PC-3 (cell line): ENCODE data around the gene KDR. TPM values are rescaled to one million over a fixed set of nuclear protein-coding genes. Genes with fewer than 3 reads are reported as not detected.

ENCODE experiments used
- ATAC-seq: fragments of 200-7000 bp; cut with Tn5 transposase; 2 replicates; pipeline ENCODE4 v1.9.1; 2020; ENCODE audit warnings: mild to moderate bottlenecking, moderate library complexity
- BruUV-seq: library from RNA; stranded (reverse); fragments of 400-500 nt; replicated peaks from 2 replicates; lab custom pipeline; 2021; lab: Mats Ljungman, UMichigan
- CTCF ChIA-PET: fragments of 300-600 bp; sonication (Branson Sonifier 250); formaldehyde crosslinking; loops from one replicate; lab custom pipeline; 2022; ENCODE audit warnings: antibody characterized with exemption; lab: Charles Lee
- POLR2A ChIA-PET: fragments of 300-600 bp; sonication (Branson Sonifier 250); formaldehyde crosslinking; loops from one replicate; lab custom pipeline; 2022; ENCODE audit warnings: antibody characterized with exemption; ENCODE audit not compliant: unreplicated experiment; lab: Charles Lee
- DNase-seq: peaks from one replicate; pipeline ENCODE4 v3.0.0-alpha.2; 2015
- H2AFZ ChIP-seq: fragments of 300-600 bp; sonication (generic); 2 replicates; pipeline ENCODE4 v1.6.0; 2016; ENCODE audit warnings: antibody characterized with exemption, low read length
- H3F3A ChIP-seq: fragments of 300-600 bp; sonication (generic); one replicate; pipeline ENCODE4 v1.6.0; 2017; ENCODE audit warnings: antibody characterized with exemption, low read length, control low read depth, mild to moderate bottlenecking; ENCODE audit not compliant: unreplicated experiment
- H3K27ac ChIP-seq: fragments of 300-600 bp; sonication (generic); 2 replicates; pipeline ENCODE4 v1.5.1; 2016; ENCODE audit warnings: mild to moderate bottlenecking, low read length
- H3K27me3 ChIP-seq: fragments of 300-600 bp; sonication (generic); 2 replicates; pipeline ENCODE4 v1.6.1; 2016; ENCODE audit warnings: low read length, mixed read lengths
- H3K36me3 ChIP-seq: fragments of 300-600 bp; sonication (generic); 2 replicates; pipeline ENCODE4 v1.6.1; 2016; ENCODE audit warnings: low read depth, mixed run types, low read length, mixed read lengths
- H3K4me1 ChIP-seq: fragments of 300-600 bp; sonication (generic); 2 replicates; pipeline ENCODE4 v1.5.1; 2016; ENCODE audit warnings: low read length; ENCODE audit not compliant: insufficient read depth
- H3K4me2 ChIP-seq: fragments of 300-600 bp; sonication (generic); 2 replicates; pipeline ENCODE4 v1.6.0; 2016; ENCODE audit warnings: low read length
- H3K4me3 ChIP-seq: fragments of 300-600 bp; sonication (generic); 2 replicates; pipeline ENCODE4 v1.5.1; 2016; ENCODE audit warnings: mild to moderate bottlenecking, low read length, mixed read lengths
- H3K79me2 ChIP-seq: fragments of 300-600 bp; sonication (generic); 2 replicates; pipeline ENCODE4 v1.6.1; 2017; ENCODE audit warnings: low read length, mixed read lengths
- H3K9ac ChIP-seq: fragments of 300-600 bp; sonication (generic); 2 replicates; pipeline ENCODE4 v1.6.0; 2016; ENCODE audit warnings: mild to moderate bottlenecking, low read length
- H3K9me2 ChIP-seq: fragments of 300-600 bp; sonication (generic); replicated peaks from 2 replicates; pipeline ENCODE4 v1.6.1; 2016; ENCODE audit warnings: mixed run types, low read length, mixed read lengths
- H3K9me3 ChIP-seq: fragments of 300-600 bp; sonication (generic); 2 replicates; pipeline ENCODE4 v1.6.1; 2016; ENCODE audit warnings: low read length, mixed read lengths
- H4K20me1 ChIP-seq: fragments of 300-600 bp; sonication (generic); 2 replicates; pipeline ENCODE4 v1.6.1; 2016; ENCODE audit warnings: low read length, mixed read lengths
- CTCF ChIP-seq: fragments of 300-600 bp; sonication (generic); conservative IDR thresholded peaks from 2 replicates; pipeline ENCODE4 v1.5.1; 2017; ENCODE audit warnings: antibody characterized with exemption, low read depth, mild to moderate bottlenecking, low read length
- EZH2 ChIP-seq: fragments of 300-600 bp; sonication (generic); IDR thresholded peaks from one replicate; pipeline ENCODE4 v1.6.1; 2017; ENCODE audit warnings: antibody characterized with exemption, mild to moderate bottlenecking, low read length; ENCODE audit not compliant: unreplicated experiment
- EZH2phosphoT487 ChIP-seq: fragments of 300-600 bp; sonication (generic); IDR thresholded peaks from 2 replicates; pipeline ENCODE4 v1.6.1; 2018; ENCODE audit warnings: mild to moderate bottlenecking, antibody characterized with exemption, low read length, borderline replicate concordance
- intact Hi-C: fragments of 100-400 bp; cut with micrococcal nuclease; formaldehyde crosslinking; loops from 2 replicates; pipeline ENCODE4 v1.9.0; 2023
- total RNA-seq: library from RNA; depleted of rRNA; stranded (reverse); fragments of >200 nt; gene quantifications from 2 replicates; pipeline ENCODE4 v1.2.3, GENCODE V29; 2014

Gene KDR
- total RNA-seq, 1 experiment from 2014 or later, result 0.66 TPM

GRCh38 chr4:55169352-55169961, 44.1 kb upstream of the KDR start:
- H3K27ac ChIP-seq, result peak overlapping the region; percentile 67
- H2AFZ ChIP-seq, result peak overlapping the region; percentile 83
- POLR2A ChIA-PET, result interaction anchor here (0.6 to 0.7 kb wide), 2 partner anchors 19 to 46 kb away, joined by 3 to 4 read pairs; no protein-coding TSS in a partner anchor
- intact Hi-C loops, result no loop called here
- peaks cover 45% of the 10 kb centered on the region for H3K4me1 ChIP-seq
- ATAC-seq, result peak; percentile 83
- no peaks in the 10 kb centered on the region for H3K36me3 ChIP-seq
- peak overlapping the region; percentile 24; the same call in 1 of the 2 replicates for H3K9ac ChIP-seq
- no peaks in the 10 kb centered on the region for H3K79me2 ChIP-seq
- H4K20me1 ChIP-seq, result no peaks in the 10 kb centered on the region
- no peaks in the 10 kb centered on the region for H3K9me2 ChIP-seq
- H3K9me3 ChIP-seq, result no peaks in the 10 kb centered on the region
- peak; percentile 52 for TF ChIP-seq CTCF
- TF ChIP-seq EZH2phosphoT487, result no peak
- H3K4me3 ChIP-seq, result peak overlapping the region; percentile 25; the same call in 1 of the 2 replicates
- BruUV-seq, result no TSS peak
- no peaks in the 10 kb centered on the region for H3K27me3 ChIP-seq
- H3F3A ChIP-seq, result peaks cover 16% of the 10 kb centered on the region
- peak; percentile 96 for DNase-seq
- H3K4me2 ChIP-seq, result peak overlapping the region; percentile 74
- CTCF ChIA-PET, result interaction anchor here (0.6 kb wide), 1 partner anchor 692 kb away, joined by 3 read pairs; no protein-coding TSS in a partner anchor

GRCh38 chr4:55162396-55162795, 37.0 kb upstream of the KDR start:
- Histone ChIP-seq H3F3A (no peaks in the 10 kb centered on the region), H3K9me3 (no peaks in the 10 kb centered on the region), H3K79me2 (no peaks in the 10 kb centered on the region), H3K36me3 (no peaks in the 10 kb centered on the region), H4K20me1 (no peaks in the 10 kb centered on the region), H3K4me1 (no peaks in the 10 kb centered on the region), H3K4me3 (no peak overlapping the region), H3K27ac (no peak overlapping the region), H3K9me2 (no peaks in the 10 kb centered on the region), H2AFZ (no peak overlapping the region), H3K4me2 (no peak overlapping the region), H3K27me3 (no peaks in the 10 kb centered on the region), H3K9ac (no peak overlapping the region)
- ChIA-PET CTCF (no interaction called here), POLR2A (no interaction called here)
- DNase-seq, result no peak
- BruUV-seq, result no TSS peak
- TF ChIP-seq EZH2 (no peak), EZH2phosphoT487 (no peak), CTCF (no peak)
- intact Hi-C loops, result no loop called here
- ATAC-seq, result no peak

GRCh38 chr4:55161739-55162138, 36.3 kb upstream of the KDR start:
- Histone ChIP-seq H3K4me3 (no peak overlapping the region), H3K36me3 (no peaks in the 10 kb centered on the region), H3K9me3 (no peaks in the 10 kb centered on the region), H3F3A (no peaks in the 10 kb centered on the region), H3K4me2 (no peak overlapping the region), H3K79me2 (no peaks in the 10 kb centered on the region), H3K27ac (no peak overlapping the region), H4K20me1 (no peaks in the 10 kb centered on the region), H2AFZ (no peak overlapping the region), H3K27me3 (no peaks in the 10 kb centered on the region), H3K4me1 (no peaks in the 10 kb centered on the region), H3K9me2 (no peaks in the 10 kb centered on the region), H3K9ac (no peak overlapping the region)
- ATAC-seq (no peak), DNase-seq (no peak)
- no TSS peak for BruUV-seq
- intact Hi-C loops, result no loop called here
- ChIA-PET POLR2A (no interaction called here), CTCF (no interaction called here)
- TF ChIP-seq CTCF (no peak), EZH2 (no peak), EZH2phosphoT487 (no peak)
